Ureter (tissue), 1 donor: Measurements from ENCODE around the gene FANCE. TPM values are rescaled to one million over a fixed set of nuclear protein-coding genes. Genes with fewer than 3 reads are reported as not detected.

ENCODE experiments used
- DNase-seq: peaks from one replicate; pipeline ENCODE4 v3.0.0-alpha.2; 2020; ENCODE audit warnings: low spot score
- total RNA-seq: library from RNA; stranded (reverse); gene quantifications from one replicate; pipeline ENCODE4 v1.2.4, GENCODE V29; 2023
- donor health status: DM: yes; HTN: yes; CAD: no.

Gene FANCE
- total RNA-seq, 1 donor from 2014 or later: 5.5 TPM

- peak; percentile 98 for DNase-seq
These were observed 16.2 kb downstream of the FANCE start, which contains the start of gene RPL10A for GRCh38 chr6:35468181-35468979. RPL10A (plus strand) TSS chr6:35468401; CDS start chr6:35468435, 34 bp downstream.

- DNase-seq: no peak
These were observed 17.0 kb downstream of the FANCE start for GRCh38 chr6:35468980-35469750.

GRCh38 chr6:35469751-35470662, 17.9 kb downstream of the FANCE start:
- DNase-seq: no peak

- no peak for DNase-seq
These were observed 18.6 kb downstream of the FANCE start for GRCh38 chr6:35470663-35471120.

- no peak for DNase-seq
These were observed 19.8 kb downstream of the FANCE start for GRCh38 chr6:35471836-35472345.

- DNase-seq: no peak
These were observed 21.1 kb downstream of the FANCE start for GRCh38 chr6:35473075-35473849.

GRCh38 chr6:35473850-35474130, 21.7 kb downstream of the FANCE start:
- DNase-seq: no peak

- DNase-seq: no peak
These were observed 22.2 kb downstream of the FANCE start for GRCh38 chr6:35474131-35474941.

GRCh38 chr6:35474942-35475570, 22.9 kb downstream of the FANCE start:
- no peak for DNase-seq

- no peak for DNase-seq
These were observed 23.4 kb downstream of the FANCE start for GRCh38 chr6:35475573-35475972.

- DNase-seq: no peak
These were observed 23.9 kb downstream of the FANCE start for GRCh38 chr6:35476004-35476403.

- no peak for DNase-seq
These were observed 24.9 kb downstream of the FANCE start for GRCh38 chr6:35477028-35477427.

GRCh38 chr6:35477551-35478179, 25.5 kb downstream of the FANCE start:
- DNase-seq: no peak

- no peak for DNase-seq
These were observed 26.1 kb downstream of the FANCE start for GRCh38 chr6:35478259-35478658.

- DNase-seq: no peak
These were observed 28.0 kb downstream of the FANCE start for GRCh38 chr6:35480176-35480575.

GRCh38 chr6:35481226-35481625, 29.1 kb downstream of the FANCE start:
- no peak for DNase-seq

- DNase-seq: no peak
These were observed 30.9 kb downstream of the FANCE start for GRCh38 chr6:35483062-35483461.

- DNase-seq: no peak
These were observed 31.4 kb downstream of the FANCE start for GRCh38 chr6:35483490-35483889.
